ENCODE data around the gene SUGCT. TPM values are rescaled to one million over a fixed set of nuclear protein-coding genes. Genes with fewer than 3 reads are reported as not detected.

Gene SUGCT
- total RNA-seq, 1 experiment from 2014 or later, result 4.6 TPM

GRCh38 chr7:40101201-40101600, 33.6 kb upstream of the SUGCT start (continued):
- TF ChIP-seq ZBTB43 (CRISPR knock-in tag; IDR thresholded peaks at IDR 0.05) (no peak), ESRRA (CRISPR knock-in tag; IDR thresholded peaks at IDR 0.05; ENCODE audit: borderline replicate concordance) (no peak)

DNA sequence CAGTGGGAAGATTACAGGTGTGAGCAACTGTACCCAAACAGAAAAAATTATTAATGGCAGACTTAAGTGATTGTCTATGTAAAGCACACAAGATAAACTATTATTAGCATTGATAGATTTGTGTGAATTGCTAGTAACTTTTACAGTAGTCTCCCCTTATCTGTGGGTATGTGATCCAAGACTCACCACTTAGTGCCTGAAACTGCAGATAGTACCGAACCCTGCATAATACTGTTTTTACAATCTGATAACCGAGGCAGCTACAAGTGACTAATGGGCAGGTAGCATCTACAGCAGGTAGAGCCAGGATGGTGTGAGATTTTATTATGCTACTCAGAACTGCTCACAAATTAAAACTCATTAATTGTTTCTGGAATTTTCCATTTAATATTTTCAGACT, 31.9 kb upstream of the SUGCT start:
- ChIA-PET POLR2A (no interaction called here), CTCF (no interaction called here)
- no peak for TF ChIP-seq ATF1 (CRISPR knock-in tag; IDR thresholded peaks at IDR 0.05)
- TF ChIP-seq ETV6 (CRISPR knock-in tag; IDR thresholded peaks at IDR 0.05), result no peak
- no peak for TF ChIP-seq NFYB (CRISPR knock-in tag; conservative IDR thresholded peaks at IDR 0.05; ENCODE audit: low read depth)
- no peak for TF ChIP-seq PRRX2 (CRISPR knock-in tag; IDR thresholded peaks at IDR 0.05)
- TF ChIP-seq, protein P1, sequence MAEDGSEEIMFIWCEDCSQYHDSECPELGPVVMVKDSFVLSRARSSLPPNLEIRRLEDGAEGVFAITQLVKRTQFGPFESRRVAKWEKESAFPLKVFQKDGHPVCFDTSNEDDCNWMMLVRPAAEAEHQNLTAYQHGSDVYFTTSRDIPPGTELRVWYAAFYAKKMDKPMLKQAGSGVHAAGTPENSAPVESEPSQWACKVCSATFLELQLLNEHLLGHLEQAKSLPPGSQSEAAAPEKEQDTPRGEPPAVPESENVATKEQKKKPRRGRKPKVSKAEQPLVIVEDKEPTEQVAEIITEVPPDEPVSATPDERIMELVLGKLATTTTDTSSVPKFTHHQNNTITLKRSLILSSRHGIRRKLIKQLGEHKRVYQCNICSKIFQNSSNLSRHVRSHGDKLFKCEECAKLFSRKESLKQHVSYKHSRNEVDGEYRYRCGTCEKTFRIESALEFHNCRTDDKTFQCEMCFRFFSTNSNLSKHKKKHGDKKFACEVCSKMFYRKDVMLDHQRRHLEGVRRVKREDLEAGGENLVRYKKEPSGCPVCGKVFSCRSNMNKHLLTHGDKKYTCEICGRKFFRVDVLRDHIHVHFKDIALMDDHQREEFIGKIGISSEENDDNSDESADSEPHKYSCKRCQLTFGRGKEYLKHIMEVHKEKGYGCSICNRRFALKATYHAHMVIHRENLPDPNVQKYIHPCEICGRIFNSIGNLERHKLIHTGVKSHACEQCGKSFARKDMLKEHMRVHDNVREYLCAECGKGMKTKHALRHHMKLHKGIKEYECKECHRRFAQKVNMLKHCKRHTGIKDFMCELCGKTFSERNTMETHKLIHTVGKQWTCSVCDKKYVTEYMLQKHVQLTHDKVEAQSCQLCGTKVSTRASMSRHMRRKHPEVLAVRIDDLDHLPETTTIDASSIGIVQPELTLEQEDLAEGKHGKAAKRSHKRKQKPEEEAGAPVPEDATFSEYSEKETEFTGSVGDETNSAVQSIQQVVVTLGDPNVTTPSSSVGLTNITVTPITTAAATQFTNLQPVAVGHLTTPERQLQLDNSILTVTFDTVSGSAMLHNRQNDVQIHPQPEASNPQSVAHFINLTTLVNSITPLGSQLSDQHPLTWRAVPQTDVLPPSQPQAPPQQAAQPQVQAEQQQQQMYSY (CRISPR knock-in tag; IDR thresholded peaks at IDR 0.05), result no peak
- TF ChIP-seq KAT7 (CRISPR knock-in tag; IDR thresholded peaks at IDR 0.05; ENCODE audit: borderline replicate concordance), result no peak
- no peak for TF ChIP-seq GRHL2 (CRISPR knock-in tag; IDR thresholded peaks at IDR 0.05; ENCODE audit: insufficient replicate concordance, severe bottlenecking)
- no peak for TF ChIP-seq SMAD3 (CRISPR knock-in tag; IDR thresholded peaks at IDR 0.05; ENCODE audit: borderline replicate concordance)
- TF ChIP-seq ESRRA (CRISPR knock-in tag; IDR thresholded peaks at IDR 0.05; ENCODE audit: borderline replicate concordance), result no peak
- TF ChIP-seq ZNF317 (CRISPR knock-in tag; IDR thresholded peaks at IDR 0.05; ENCODE audit: borderline replicate concordance, low read depth), result no peak
- no peak for TF ChIP-seq JUN (CRISPR knock-in tag; IDR thresholded peaks at IDR 0.05)
- no peak for TF ChIP-seq TEAD1 (CRISPR knock-in tag; IDR thresholded peaks at IDR 0.05)
- TF ChIP-seq CREB1 (CRISPR knock-in tag; IDR thresholded peaks at IDR 0.05), result no peak
- Mint-ChIP-seq H3K4me3 (no peak overlapping the region), H3K9me3 (no peaks in the 10 kb centered on the region), H3K4me1 (peaks cover under 1% of the 10 kb centered on the region; the same call in 1 of the 2 replicates), H3K27me3 (ENCODE audit: low read depth) (no peaks in the 10 kb centered on the region), H3K27ac (no peak overlapping the region), H3K36me3 (no peaks in the 10 kb centered on the region)
- ATAC-seq, result no peak
- DNase-seq (ENCODE audit: low spot score), result no peak

DNA sequence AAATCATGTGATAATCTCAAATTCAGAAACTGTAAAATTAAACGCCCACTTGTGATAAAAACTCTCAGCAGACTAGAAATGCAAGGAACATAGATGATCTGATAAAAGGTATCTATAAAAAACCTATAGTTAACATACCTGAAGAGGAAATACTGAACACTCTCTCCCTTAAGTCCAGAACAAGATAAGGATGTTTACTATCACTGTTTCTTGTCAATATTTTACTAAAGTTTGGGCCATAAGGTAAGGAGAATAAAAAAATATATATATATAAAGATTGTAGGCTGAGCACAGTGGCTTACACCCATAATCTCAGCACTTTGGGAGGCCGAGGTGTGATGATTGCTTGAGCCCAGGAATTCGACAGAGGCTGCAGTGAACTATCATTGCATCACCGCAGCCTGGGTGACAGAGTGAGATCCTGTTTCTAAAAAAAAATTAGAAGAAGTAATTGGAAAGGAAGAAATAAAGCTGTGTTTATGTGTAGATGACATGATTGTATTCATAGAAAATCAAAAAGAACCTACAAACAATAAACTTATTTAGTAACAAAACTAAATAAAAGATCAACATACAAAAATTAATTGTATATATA, 28.8 kb upstream of the SUGCT start:
- CTCF ChIA-PET, result no interaction called here

DNA sequence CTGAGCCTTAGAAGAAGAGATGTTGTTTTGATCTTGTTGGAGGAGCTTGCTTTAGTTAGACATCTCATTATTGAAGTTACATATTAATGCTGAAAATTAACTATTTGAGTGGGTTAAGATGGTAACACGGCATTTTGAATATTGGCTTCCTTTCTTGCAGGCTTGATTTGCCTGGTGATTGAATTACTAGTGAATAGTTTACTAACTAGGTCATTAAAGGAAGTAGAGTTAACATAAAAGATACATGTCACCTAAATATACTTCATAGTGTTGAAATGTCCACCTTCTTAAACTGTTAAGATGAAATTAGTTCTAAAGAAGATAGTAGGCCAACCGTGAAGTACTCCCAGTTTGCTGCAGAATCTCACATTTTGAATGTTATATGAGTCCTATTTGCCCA, 18.9 kb upstream of the SUGCT start:
- Mint-ChIP-seq H3K9me3 (no peaks in the 10 kb centered on the region), H3K27ac (no peak overlapping the region), H3K4me3 (no peak overlapping the region), H3K4me1 (no peaks in the 10 kb centered on the region), H3K27me3 (ENCODE audit: low read depth) (no peaks in the 10 kb centered on the region), H3K36me3 (no peaks in the 10 kb centered on the region)
- DNase-seq (ENCODE audit: low spot score) (no peak), ATAC-seq (no peak)
- ChIA-PET CTCF (no interaction called here), POLR2A (no interaction called here)
- TF ChIP-seq ATF6 (CRISPR knock-in tag; IDR thresholded peaks at IDR 0.05) (no peak), FOXK1 (CRISPR knock-in tag; IDR thresholded peaks at IDR 0.05) (no peak), ETV6 (CRISPR knock-in tag; IDR thresholded peaks at IDR 0.05) (no peak), FOXP1 (CRISPR knock-in tag; IDR thresholded peaks at IDR 0.05; ENCODE audit: borderline replicate concordance) (no peak), ZNF219 (CRISPR knock-in tag; IDR thresholded peaks at IDR 0.05; ENCODE audit: borderline replicate concordance) (no peak), TEAD1 (CRISPR knock-in tag; IDR thresholded peaks at IDR 0.05) (no peak), NFATC4 (CRISPR knock-in tag; IDR thresholded peaks at IDR 0.05) (no peak), MXD4 (CRISPR knock-in tag; IDR thresholded peaks at IDR 0.05; ENCODE audit: borderline replicate concordance) (no peak), IRF2 (CRISPR knock-in tag; IDR thresholded peaks at IDR 0.05; ENCODE audit: borderline replicate concordance, low read depth) (no peak), ERG (CRISPR knock-in tag; IDR thresholded peaks at IDR 0.05) (no peak)

More for the DNA sequence above, 28.8 kb upstream of the SUGCT start:
- POLR2A ChIA-PET, result no interaction called here
- Mint-ChIP-seq H3K4me3 (no peak overlapping the region), H3K36me3 (no peaks in the 10 kb centered on the region), H3K9me3 (no peaks in the 10 kb centered on the region), H3K27ac (no peak overlapping the region), H3K4me1 (no peaks in the 10 kb centered on the region), H3K27me3 (ENCODE audit: low read depth) (no peaks in the 10 kb centered on the region)
- DNase-seq (ENCODE audit: low spot score), result no peak
- no peak for TF ChIP-seq KAT7 (CRISPR knock-in tag; IDR thresholded peaks at IDR 0.05; ENCODE audit: borderline replicate concordance)
- ATAC-seq, result no peak
